ENCODE measurements around the gene S100A2. TPM values are rescaled to one million over a fixed set of nuclear protein-coding genes. Genes with fewer than 3 reads are reported as not detected.

Gene S100A2
- total and polyA plus RNA-seq, 2 of the 8 experiments (the other 6 are each of a cell fraction or from before 2014, with no cell fraction given), result 0.86 TPM; not detected in 1

GRCh38 chr1:153532181-153532580 lies 33.5 kb downstream of the S100A2 start (continued):
- no peak for TF ChIP-seq CHD7 (IDR thresholded peaks at IDR 0.05; ENCODE audit: insufficient replicate concordance, low read length)
- TF ChIP-seq CTCF (IDR thresholded peaks at IDR 0.05; ENCODE audit: control extremely low read depth in 1 of 3, insufficient read depth in 1 of 3, low read depth in 1 of 3, low read length in 3 of 3), result no peak
- TF ChIP-seq SRF (IDR thresholded peaks at IDR 0.05; ENCODE audit: low read depth, low read length), result no peak
- TF ChIP-seq EZH2 (IDR thresholded peaks at IDR 0.05; ENCODE audit: low read depth, low read length, severe bottlenecking), result no peak
- TF ChIP-seq SUZ12 (IDR thresholded peaks at IDR 0.05; ENCODE audit: low read length), result no peak
- TF ChIP-seq TBP (IDR thresholded peaks at IDR 0.05; ENCODE audit: low read depth, low read length), result no peak
- no peak for TF ChIP-seq POLR2A (IDR thresholded peaks at IDR 0.05; ENCODE audit: control extremely low read depth in 1 of 2, low read depth in 2 of 2, low read length in 2 of 2)
- TF ChIP-seq TAF7 (optimal IDR thresholded peaks at IDR 0.05; ENCODE audit: borderline replicate concordance, low read depth, low read length), result no peak
- no peak for TF ChIP-seq CBX5 (IDR thresholded peaks at IDR 0.05; ENCODE audit: low read depth, low read length)
- TF ChIP-seq SP1 (IDR thresholded peaks at IDR 0.05; ENCODE audit: low read depth, low read length), result no peak
